Left colon (tissue), 2 donors: ENCODE measurements around the gene ZNF597. TPM values are rescaled to one million over a fixed set of nuclear protein-coding genes. Genes with fewer than 3 reads are reported as not detected.

Experiments used
- ATAC-seq: fragments of 200-7000 bp; cut with Tn5 transposase; one replicate; pipeline ENCODE4 v1.9.1; 2020; ENCODE audit warnings: mild to moderate bottlenecking, moderate library complexity
- DNase-seq, 2 donors: peaks; one replicate each; pipeline ENCODE4 v3.0.0-alpha.2; 2020
- intact Hi-C, 2 donors: fragments of 100-400 bp; cut with DNase I in 1 of 2; cut with micrococcal nuclease in 1 of 2; formaldehyde crosslinking; loops; one replicate each; pipeline versions ENCODE4 v1.11.2 to v1.14.0; 2022; cut with DNase I, micrococcal nuclease
- total RNA-seq, 2 donors: library from RNA; stranded (reverse); fragmentation: NEBNext Ultra II Directional; extraction: Animal tissue kit (Norgen Biotek cat#: 25700); gene quantifications; one replicate each; pipeline ENCODE4 v1.2.1, GENCODE V29; 2021
- donor health status: DM: no; HTN: no; CAD: no.
- donor health status: DM: yes; HTN: yes; CAD: no.

Gene ZNF597
- total RNA-seq, 2 donors from 2014 or later: 1.5 to 1.6 TPM

DNA sequence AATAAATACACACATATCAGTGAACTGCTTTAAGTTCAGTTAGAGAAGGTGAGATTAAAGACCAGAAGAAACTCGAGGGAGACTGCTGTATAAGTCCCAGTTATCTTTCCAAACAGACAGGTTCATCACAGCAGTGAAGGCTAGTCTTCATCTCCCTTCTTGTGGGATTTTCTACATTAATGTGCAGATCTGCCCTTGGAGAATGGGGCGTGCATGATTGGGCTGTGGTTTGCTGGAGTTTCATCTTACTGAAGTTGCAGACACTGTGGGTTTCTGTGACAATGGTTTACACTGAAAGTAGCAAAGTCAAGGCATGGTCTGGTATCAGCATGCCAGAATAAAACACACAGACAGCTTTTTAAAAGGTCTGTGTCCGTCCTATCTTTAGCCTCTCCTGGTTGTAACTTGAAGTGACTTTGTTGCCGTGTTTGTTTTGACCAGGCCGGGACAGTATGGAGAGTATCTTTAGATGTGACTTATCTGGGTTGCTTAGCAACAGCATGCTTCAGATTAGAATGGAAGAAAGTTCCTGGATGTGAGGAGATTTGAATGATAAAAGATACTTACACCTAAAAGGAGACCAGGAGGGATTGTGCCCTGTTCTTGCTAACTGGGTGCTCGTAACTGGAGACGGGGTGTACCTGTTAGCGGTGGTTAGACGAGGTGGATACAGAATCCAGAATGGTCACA, 16.2 kb upstream of the ZNF597 start:
- intact Hi-C loops: no loop called here
- no peak for DNase-seq
- ATAC-seq: no peak

DNA sequence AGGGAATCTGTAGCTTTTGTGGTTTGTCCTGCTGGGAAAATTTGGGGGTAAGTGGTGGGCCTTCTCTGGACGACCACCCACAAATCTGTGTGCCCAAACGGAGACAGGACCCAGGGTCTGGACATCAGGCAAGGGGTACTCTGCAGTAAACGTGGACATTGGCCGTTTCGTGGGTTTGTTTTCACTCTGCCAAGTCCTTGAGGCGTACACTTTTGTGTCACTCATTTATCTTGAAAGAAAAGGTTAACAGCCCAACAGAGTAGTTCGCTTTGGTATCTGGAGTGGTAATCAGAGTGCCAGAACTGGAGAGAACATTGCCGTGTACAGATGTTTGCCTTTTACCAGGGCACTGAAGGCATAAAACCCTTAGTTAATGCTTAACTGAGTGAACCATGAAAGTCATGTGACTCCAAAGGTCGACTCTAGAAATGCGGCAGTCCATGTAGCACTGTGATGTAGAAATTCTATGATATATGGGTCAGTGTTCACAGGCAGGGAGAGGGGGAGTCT, 15.6 kb upstream of the ZNF597 start:
- DNase-seq: peak; percentile 29 to 49
- intact Hi-C loops: no loop called here
- ATAC-seq: peak; percentile 71

DNA sequence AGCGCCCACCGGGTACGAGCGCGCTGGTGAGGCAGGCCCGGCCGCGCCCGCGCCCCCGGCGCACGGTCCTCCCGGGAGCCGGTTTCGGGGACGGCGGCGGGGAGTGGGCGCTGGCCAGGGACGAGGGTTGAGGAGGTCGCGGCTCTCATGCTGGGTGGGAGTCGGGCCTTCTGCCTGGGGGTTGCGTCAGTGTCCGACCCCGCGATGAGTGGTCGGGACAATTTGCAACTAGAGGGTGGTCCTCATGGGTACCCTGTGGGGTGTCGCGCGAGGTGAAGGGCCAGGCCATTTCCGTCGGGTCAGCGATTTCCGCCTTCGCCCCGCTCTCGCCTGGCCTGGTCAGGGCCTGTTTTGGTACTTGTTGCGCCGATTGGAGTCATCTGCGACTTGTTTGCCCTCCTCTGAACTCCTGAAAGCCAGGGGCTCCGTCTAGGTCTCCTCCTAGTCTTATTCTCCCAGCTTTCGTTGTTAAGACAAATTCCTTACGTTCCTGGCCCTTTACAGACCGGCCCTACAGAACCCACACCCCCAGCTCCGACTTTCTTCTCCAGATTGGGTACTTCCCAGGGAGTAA, 15.1 kb upstream of the ZNF597 start:
- ATAC-seq (no peak), DNase-seq (peak in 1 of 2 donors; percentile 38)
- intact Hi-C loops: no loop called here

DNA sequence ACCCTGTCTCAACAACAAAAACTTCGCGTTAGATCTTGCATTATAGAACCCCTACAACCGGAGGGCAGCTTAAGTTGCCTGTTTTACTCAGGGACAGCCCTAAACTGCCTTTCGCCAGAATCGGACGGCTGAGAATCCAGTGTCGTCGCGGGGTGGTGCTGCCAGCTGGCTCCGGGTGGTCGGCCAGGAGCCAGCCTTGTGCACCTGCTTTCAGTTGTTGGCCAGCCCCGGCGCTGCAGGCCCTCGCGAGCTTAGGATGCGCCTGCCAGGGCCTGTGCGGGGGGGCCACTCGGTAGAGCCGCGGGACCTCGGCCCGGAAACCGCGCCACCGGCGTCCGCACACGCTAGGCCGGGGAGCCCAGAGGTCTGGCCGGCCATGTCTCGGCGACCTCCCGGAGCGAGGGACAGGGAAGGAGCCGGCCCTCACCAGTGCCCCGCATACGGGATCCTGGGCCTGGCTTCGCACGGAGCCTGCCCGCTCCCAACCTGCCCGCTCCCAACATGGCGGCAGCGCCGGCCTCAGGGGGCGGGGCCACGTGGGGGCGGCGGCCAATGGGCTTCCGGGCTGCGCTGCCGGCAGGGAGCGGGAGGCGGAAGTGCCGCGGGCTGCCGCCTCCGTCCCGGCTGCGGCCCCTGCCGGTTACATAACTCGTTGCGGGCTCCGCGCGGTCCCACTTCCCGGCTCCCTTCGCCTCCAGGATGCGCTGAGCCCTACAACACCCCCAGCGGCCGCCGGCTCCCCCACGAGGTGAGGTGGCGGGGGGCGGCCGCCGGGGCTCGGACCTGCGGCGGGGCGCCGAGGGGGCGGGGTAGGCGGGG, 14.3 kb upstream of the ZNF597 start:
- DNase-seq (peak; percentile 87 to 91), ATAC-seq (peak; percentile 84)
- intact Hi-C loops: no loop called here

DNA sequence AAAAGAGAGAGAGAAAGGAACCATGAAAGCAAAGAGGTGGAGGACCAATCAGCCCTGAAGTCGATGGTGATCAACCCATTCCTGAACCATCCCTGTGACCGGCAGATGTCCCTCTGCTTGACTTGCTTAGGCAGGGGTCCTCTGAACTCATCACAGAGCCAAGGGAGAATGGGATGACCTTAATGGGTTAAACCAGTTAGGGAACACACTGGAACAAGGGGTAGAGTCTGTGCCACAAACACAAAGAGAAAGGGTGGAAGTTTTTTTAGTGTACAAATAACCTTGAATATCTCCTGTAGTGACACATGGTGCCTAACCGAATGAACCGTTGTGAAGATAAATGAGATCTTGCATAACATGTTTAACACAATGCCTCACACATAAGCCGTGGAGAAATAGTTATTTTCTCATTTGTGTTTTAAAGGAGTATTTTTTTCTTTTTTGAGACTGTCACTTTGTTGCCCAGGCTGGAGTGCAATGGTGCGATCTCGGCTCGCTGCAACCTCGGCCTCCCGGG, 11.4 kb upstream of the ZNF597 start:
- ATAC-seq (no peak), DNase-seq (no peak)

GRCh38 chr16:3454093-3454492, 10.8 kb upstream of the ZNF597 start:
- no peak for DNase-seq
- intact Hi-C loops: no loop called here
- ATAC-seq: no peak

More for the DNA sequence above, 11.4 kb upstream of the ZNF597 start:
- intact Hi-C loops: no loop called here

DNA sequence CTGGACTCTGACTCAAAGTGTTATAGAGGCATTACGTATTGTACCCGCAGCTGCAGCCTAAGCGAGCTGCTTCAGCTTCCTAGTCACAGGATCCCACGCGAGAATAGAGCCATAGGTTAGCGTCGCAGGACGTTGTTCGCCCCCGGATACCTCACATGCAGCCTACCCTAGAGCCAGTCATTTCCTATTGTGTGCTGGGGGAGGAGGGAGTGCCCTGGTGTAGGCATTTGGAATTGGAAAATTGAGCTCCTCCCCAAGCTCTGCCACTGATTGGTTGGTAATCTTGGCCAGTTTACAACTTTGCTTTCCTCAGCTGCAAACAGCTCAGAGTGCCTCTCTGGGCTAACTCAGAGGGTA, 706 bp upstream of the ZNF597 start:
- peak; percentile 86 for ATAC-seq
- intact Hi-C loops: no loop called here
- peak; percentile 18 to 41 for DNase-seq

GRCh38 chr16:3439637-3440036, 3.7 kb downstream of the ZNF597 start:
- intact Hi-C loops: no loop called here
- no peak for ATAC-seq
- no peak for DNase-seq

- no peak for DNase-seq
- no peak for ATAC-seq
- intact Hi-C loops: no loop called here
These were observed 8.9 kb downstream of the ZNF597 start for GRCh38 chr16:3434373-3434772.

DNA sequence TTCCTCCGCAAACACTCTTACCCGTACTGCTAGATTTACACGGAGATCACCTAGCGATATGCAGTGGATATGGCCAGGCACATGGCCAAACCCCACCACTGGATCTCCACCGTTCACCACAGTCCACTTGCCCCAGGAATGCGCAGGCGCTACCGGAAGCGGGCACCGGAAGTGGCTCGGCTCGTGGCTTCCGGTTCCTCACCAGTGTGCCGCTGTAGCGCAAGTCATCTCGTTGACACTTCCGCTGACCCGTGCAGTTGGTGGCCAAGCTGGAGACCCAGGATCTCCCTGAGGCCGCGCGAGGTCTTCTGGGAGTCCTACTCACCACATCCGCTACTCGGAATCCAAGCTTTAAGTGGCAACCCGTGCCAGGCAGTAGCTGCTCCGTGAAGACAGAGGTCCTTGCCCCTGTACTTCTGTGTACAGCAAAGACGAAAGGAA, 11.5 kb downstream of the ZNF597 start:
- DNase-seq: peak; percentile 43 to 51
- peak; percentile 57 for ATAC-seq
- intact Hi-C loops: no loop called here

DNA sequence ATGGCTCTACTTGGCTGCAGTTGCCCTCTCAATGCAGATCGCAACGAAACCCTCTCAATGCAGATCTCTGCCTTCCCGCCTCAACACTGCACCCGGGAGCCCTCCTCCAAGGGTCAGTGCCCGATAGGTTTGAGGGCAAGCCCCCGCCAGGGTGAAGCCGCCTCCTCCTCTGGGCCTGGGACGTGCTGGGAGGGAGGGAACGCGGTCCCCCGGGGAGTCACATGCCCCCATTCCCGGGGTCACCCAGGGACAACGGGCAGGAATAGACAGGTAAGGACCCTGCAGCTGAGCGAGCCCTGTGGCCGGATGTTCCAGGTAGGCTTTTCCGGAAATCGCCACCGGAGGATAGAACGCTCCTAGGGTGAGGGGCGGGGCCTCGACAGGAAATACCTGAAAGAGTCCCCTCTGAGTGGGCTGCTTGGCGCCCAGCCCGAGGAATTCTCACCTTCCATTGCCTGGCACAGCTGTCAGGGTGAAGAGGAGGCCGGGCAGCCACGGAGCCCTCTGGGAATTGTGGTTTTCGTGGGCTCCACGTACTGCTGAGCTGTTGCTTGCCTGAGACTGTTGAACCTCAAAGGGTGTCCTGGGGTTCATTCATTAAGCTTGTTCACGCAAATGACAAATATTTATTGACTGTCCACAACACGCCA, 29.4 kb downstream of the ZNF597 start:
- DNase-seq (no peak), ATAC-seq (no peak)
- intact Hi-C loops: loop anchor here in 1 of 2 donors (10.0 kb wide), 1 partner anchor 89 kb away; no protein-coding TSS in a partner anchor

GRCh38 chr16:3408561-3409197, 34.6 kb downstream of the ZNF597 start:
- intact Hi-C loops: no loop called here
- ATAC-seq: no peak
- DNase-seq: no peak

- ATAC-seq (no peak), DNase-seq (no peak)
- intact Hi-C loops: no loop called here
These were observed 41.4 kb downstream of the ZNF597 start for GRCh38 chr16:3401719-3402397.

GRCh38 chr16:3400779-3401688, 42.3 kb downstream of the ZNF597 start, which contains the start of the genes ZNF174 and ZSCAN32:
Gene ZNF174 (plus strand): TSS chr16:3401215. CDS start chr16:3402005, 790 bp downstream.
Gene ZSCAN32 (minus strand): TSS chr16:3401004. CDS start chr16:3397557, 3,447 bp downstream.
- intact Hi-C loops: no loop called here
- ATAC-seq: peak; percentile 98
- DNase-seq: peak; percentile 97 to 99

- ATAC-seq (no peak), DNase-seq (no peak)
- intact Hi-C loops: no loop called here
These were observed 42.9 kb downstream of the ZNF597 start for GRCh38 chr16:3400446-3400778.

DNA sequence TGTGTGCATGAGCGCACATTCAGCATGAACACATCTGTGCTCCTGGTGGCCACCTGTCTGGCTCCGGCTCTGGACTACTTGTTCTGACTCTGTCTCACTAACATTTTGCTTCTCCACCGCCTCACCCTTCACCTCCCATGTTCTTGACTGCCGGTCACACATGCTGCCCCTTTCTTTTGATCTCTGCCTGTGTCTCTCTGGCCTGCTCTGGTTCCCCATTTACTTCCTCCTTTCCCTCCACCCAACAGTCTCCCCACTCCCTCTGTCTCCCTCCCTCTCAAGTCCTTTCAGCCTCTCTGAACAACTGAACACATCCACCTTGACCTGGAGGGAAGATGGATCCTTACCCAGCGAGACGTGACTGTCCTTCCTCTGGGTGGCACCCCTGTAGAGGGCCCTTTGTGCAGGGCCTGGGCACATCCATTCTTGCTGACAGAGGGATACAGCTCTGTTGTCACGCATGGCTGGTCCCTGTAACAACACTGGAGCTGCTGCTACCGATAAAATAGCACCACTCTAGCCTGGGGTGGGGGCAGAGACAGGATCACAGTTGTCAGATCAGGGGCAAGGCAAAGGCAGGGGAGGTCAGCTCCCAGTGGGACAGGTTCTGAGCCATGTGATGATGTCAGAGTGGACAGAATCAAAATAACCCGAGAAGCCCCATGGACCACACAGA, 53.5 kb downstream of the ZNF597 start:
- DNase-seq: no peak
- intact Hi-C loops: no loop called here
- no peak for ATAC-seq
